HEK293T (cell line): ENCODE results near the gene AP2A2.
"Not testable (repeated sequence)": the region's sequence is repeated elsewhere in the genome, so short reads cannot be mapped to it uniquely, and the experiment has no call there.

Experiments used
- CTCF ChIA-PET: fragments of 350-600 bp; formaldehyde crosslinking; extraction: SDS; loops from one replicate; lab custom pipeline; 2021; ENCODE audit warnings: antibody characterized with exemption, inconsistent platforms; lab: Yijun Ruan, JAX
- POLR2A ChIA-PET: fragments of 350-600 bp; formaldehyde crosslinking; extraction: SDS; loops from one replicate; lab custom pipeline; 2020; ENCODE audit warnings: antibody characterized with exemption, inconsistent platforms; lab: Yijun Ruan, JAX
- DNase-seq: peaks from one replicate; pipeline ENCODE4 v3.0.0; 2012; ENCODE audit warnings: mixed read lengths; ENCODE audit errors: extremely low spot score
- ARNT ChIP-seq: fragments of 450-650 bp; IDR thresholded peaks from 2 replicates; pipeline ENCODE4 v1.6.1; 2017; ENCODE audit warnings: mild to moderate bottlenecking
- BHLHE40 ChIP-seq: fragments of 450-650 bp; IDR thresholded peaks from 2 replicates; pipeline ENCODE4 v1.6.1; 2016; ENCODE audit warnings: mild to moderate bottlenecking, moderate library complexity, borderline replicate concordance
- CTBP1 ChIP-seq: fragments of 450-650 bp; IDR thresholded peaks from 2 replicates; pipeline ENCODE4 v1.6.1; 2016; ENCODE audit warnings: borderline replicate concordance
- ELF4 ChIP-seq: fragments of 450-650 bp; IDR thresholded peaks from 2 replicates; pipeline ENCODE4 v1.6.1; 2017; ENCODE audit warnings: antibody characterized with exemption
- FOXA1 ChIP-seq: fragments of 450-650 bp; IDR thresholded peaks from 2 replicates; pipeline ENCODE4 v1.6.1; 2016; ENCODE audit warnings: mild to moderate bottlenecking
- FOXK2 ChIP-seq: fragments of 450-650 bp; IDR thresholded peaks from 2 replicates; pipeline ENCODE4 v1.6.1; 2016; ENCODE audit warnings: mild to moderate bottlenecking
- FOXM1 ChIP-seq: fragments of 450-650 bp; IDR thresholded peaks from 2 replicates; pipeline ENCODE4 v1.6.1; 2017; ENCODE audit warnings: mild to moderate bottlenecking, borderline replicate concordance
- HDGF ChIP-seq: fragments of 450-650 bp; IDR thresholded peaks from 2 replicates; pipeline ENCODE4 v1.6.1; 2017; ENCODE audit warnings: antibody characterized with exemption, borderline replicate concordance
- L3MBTL2 ChIP-seq: fragments of 450-650 bp; conservative IDR thresholded peaks from 2 replicates; pipeline ENCODE4 v1.6.1; 2016; ENCODE audit warnings: mild to moderate bottlenecking
- LEF1 ChIP-seq: fragments of 450-650 bp; IDR thresholded peaks from 2 replicates; pipeline ENCODE4 v1.6.1; 2017; ENCODE audit warnings: mild to moderate bottlenecking, borderline replicate concordance
- NFRKB ChIP-seq: fragments of 450-650 bp; IDR thresholded peaks from 2 replicates; pipeline ENCODE4 v1.6.1; 2016; ENCODE audit warnings: mild to moderate bottlenecking, moderate library complexity
- PKNOX1 ChIP-seq: fragments of 450-650 bp; IDR thresholded peaks from 2 replicates; pipeline ENCODE4 v1.6.1; 2016
- SP1 ChIP-seq: fragments of 450-650 bp; IDR thresholded peaks from 2 replicates; pipeline ENCODE4 v1.6.1; 2017
- SUZ12 ChIP-seq: fragments of 450-650 bp; IDR thresholded peaks from 2 replicates; pipeline ENCODE4 v1.6.1; 2016; ENCODE audit warnings: mild to moderate bottlenecking
- TARDBP ChIP-seq: fragments of 450-650 bp; IDR thresholded peaks from 2 replicates; pipeline ENCODE4 v1.6.1; 2016
- ZNF384 ChIP-seq: fragments of 450-650 bp; IDR thresholded peaks from 2 replicates; pipeline ENCODE4 v1.6.1; 2016

The AP2A2 gene

GRCh38 chr11:970319-970871 lies 44.7 kb downstream of the AP2A2 start:
- ChIA-PET CTCF (no interaction called here), POLR2A (no interaction called here)
- no peak for TF ChIP-seq CTBP1
- TF ChIP-seq ARNT, result no peak
- no peak for TF ChIP-seq FOXK2
- no peak for TF ChIP-seq HDGF
- no peak for TF ChIP-seq SUZ12
- TF ChIP-seq BHLHE40, result no peak
- no peak for TF ChIP-seq SP1
- no peak for TF ChIP-seq FOXA1
- no peak for DNase-seq

GRCh38 chr11:971092-971690 lies 45.5 kb downstream of the AP2A2 start:
- ChIA-PET POLR2A (no interaction called here), CTCF (no interaction called here)
- DNase-seq, result no peak
- TF ChIP-seq NFRKB (no peak), ARNT (no peak), L3MBTL2 (no peak), ELF4 (no peak), LEF1 (no peak), PKNOX1 (no peak), TARDBP (no peak), FOXA1 (no peak), SUZ12 (no peak), FOXK2 (no peak), BHLHE40 (no peak), ZNF384 (no peak), SP1 (no peak), FOXM1 (no peak)

- DNase-seq, result no peak
- ChIA-PET CTCF (no interaction called here), POLR2A (no interaction called here)
- TF ChIP-seq TARDBP (no peak), L3MBTL2 (no peak), ARNT (no peak), NFRKB (no peak), BHLHE40 (no peak), HDGF (no peak), FOXA1 (no peak), ELF4 (no peak), CTBP1 (no peak)
Measured at GRCh38 chr11:971731-972365, 46.2 kb downstream of the AP2A2 start.

GRCh38 chr11:972523-973211 lies 47.0 kb downstream of the AP2A2 start:
- DNase-seq, result no peak
- no peak for TF ChIP-seq L3MBTL2
- TF ChIP-seq FOXM1, result no peak
- no peak for TF ChIP-seq ARNT
- no peak for TF ChIP-seq FOXK2
- no peak for TF ChIP-seq FOXA1
- no peak for TF ChIP-seq LEF1
- no peak for TF ChIP-seq HDGF
- TF ChIP-seq TARDBP, result no peak
- no peak for TF ChIP-seq SP1
- no peak for TF ChIP-seq PKNOX1
- TF ChIP-seq BHLHE40, result no peak
- TF ChIP-seq CTBP1, result no peak
- no peak for TF ChIP-seq ZNF384
- TF ChIP-seq SUZ12, result no peak
- TF ChIP-seq NFRKB, result no peak
- no peak for TF ChIP-seq ELF4
- CTCF ChIA-PET, result no interaction called here
- POLR2A ChIA-PET, result no interaction called here

- TF ChIP-seq ELF4, result no peak
- no peak for TF ChIP-seq FOXA1
- no peak for TF ChIP-seq BHLHE40
- no peak for TF ChIP-seq CTBP1
- no peak for TF ChIP-seq L3MBTL2
- no peak for TF ChIP-seq SUZ12
- no peak for TF ChIP-seq TARDBP
- no peak for TF ChIP-seq FOXM1
- no peak for TF ChIP-seq LEF1
- TF ChIP-seq PKNOX1, result no peak
- TF ChIP-seq ARNT, result no peak
- no peak for TF ChIP-seq ZNF384
- no peak for TF ChIP-seq NFRKB
- TF ChIP-seq FOXK2, result no peak
- DNase-seq, result no peak
- CTCF ChIA-PET, result no interaction called here
- POLR2A ChIA-PET, result no interaction called here
Measured at GRCh38 chr11:973237-973636, 47.6 kb downstream of the AP2A2 start.

GRCh38 chr11:975376-975775 lies 49.7 kb downstream of the AP2A2 start:
- POLR2A ChIA-PET, DNase-seq: not testable (repeated sequence)
- CTCF ChIA-PET, result interaction anchor here (1.0 kb wide), 1 partner anchor 17 kb away, joined by 3 read pairs; no protein-coding TSS in a partner anchor
